HG03565 (cell line): ENCODE measurements around the gene COL24A1.

Experiments
- ATAC-seq: cut with Tn5 transposase; IDR thresholded peaks from one replicate; pipeline ENCODE4 v1.9.1; 2021; ENCODE audit warnings: mild to moderate bottlenecking, moderate library complexity; ENCODE audit not compliant: unreplicated experiment

COL24A1 gene

DNA sequence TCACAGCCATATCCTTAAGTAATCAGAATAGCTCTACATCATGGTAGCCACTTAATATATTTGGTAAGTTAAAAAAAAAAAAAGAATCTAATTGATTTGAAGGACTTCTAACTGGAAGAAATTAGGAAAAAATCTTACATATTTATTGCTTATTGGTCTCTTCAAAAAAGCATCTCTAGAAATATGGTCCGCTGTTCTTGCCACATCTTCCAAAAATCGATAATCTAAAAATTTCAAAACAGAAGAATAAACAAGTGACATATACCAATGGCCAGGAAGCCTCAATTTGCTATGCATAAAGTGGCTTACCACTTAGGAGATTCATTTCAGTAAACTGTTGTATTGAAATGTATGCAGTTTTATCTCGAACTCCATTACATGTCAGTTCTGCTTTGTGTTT lies 450.6 kb downstream of the COL24A1 start:
- no peak for ATAC-seq

DNA sequence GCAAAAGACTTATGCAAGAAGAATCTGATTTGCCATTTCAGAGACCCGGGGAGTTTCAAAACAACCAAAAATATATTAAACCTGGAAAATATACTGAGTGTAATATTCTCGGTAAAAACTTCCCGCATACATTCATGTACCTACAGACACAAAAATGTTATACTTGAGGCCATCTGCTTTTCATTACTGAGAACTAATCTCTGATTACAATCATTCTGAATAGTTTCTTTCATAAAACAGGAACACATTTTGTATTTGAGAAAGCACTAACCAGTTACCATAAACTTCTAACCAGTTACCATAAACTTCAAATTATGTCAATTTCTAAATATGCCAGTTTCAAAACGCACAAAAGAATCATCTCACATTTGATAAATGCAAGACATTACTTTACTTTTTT lies 456.1 kb downstream of the COL24A1 start:
- no peak for ATAC-seq

DNA sequence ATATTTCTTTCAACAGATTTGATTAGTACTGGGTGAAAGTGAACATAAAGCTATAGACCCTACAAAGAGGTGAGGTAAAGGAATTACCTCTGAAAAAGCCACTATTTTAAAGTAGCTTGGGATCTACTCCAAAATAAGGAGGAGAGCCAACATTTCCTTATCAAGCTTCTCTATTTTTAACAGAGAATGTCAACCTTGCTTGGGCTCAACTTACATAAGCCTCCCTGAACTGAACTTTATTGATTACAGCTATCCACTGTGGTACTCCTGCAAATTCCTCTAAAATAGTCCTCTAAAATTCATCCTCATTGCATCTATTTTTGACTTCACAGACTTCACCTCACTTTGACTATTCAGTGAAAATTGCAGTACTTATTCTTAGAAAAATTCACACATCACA lies 458.7 kb downstream of the COL24A1 start:
- ATAC-seq: no peak

DNA sequence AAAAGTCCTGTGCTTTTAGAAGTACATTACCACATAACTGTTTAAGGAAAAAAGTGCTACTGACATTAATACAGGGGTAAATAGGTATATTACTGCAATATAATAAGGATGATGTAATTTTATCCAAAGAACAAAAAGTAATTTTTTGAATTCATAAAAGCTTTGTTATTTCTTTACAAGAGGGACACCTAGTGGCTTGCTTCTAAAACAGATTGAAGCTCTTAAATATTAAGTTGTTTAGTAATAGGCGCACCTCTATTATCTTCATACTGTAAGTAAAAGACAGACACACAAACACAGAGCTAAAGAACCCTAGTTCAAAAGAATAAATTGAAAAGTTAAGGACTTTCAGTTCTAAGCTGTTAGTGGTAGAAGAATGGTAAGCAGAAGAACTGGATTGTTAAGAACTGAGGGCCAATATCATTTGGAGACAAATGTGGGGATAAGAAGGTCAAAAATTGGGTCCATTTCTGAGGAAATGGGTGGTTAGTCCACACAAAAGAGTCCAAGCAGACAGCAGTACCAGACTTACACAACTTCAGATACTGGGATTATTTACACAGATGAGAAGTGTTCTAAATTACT lies 463.8 kb downstream of the COL24A1 start:
- no peak for ATAC-seq

DNA sequence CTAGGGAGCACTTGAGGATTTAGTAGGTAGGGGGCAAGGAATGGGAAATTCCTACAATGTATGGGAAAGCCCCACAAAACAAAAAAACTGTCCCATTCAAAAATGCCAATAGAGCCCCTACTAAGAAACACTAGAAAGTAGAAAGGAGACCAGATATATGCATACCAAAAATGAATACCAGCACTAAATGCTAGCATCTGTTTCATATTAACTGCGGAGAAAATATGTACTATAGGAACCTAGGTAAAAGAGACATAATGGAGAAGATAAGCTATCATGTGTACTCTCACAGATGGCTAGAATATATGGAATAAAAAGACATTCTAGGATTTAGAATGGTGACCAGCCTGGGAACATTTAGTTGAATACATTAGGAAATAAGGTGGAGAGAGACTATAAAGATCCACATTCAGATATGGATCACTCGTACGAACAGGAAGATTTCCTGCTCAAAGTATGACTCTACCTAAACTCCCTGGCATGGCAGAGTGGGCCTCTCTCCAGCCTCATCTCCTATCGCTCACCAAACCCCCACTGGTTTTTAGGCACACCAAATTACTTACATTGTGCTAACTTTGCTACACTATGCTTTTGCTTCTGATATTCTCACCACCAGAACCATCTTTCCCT lies 466.7 kb downstream of the COL24A1 start:
- no peak for ATAC-seq

DNA sequence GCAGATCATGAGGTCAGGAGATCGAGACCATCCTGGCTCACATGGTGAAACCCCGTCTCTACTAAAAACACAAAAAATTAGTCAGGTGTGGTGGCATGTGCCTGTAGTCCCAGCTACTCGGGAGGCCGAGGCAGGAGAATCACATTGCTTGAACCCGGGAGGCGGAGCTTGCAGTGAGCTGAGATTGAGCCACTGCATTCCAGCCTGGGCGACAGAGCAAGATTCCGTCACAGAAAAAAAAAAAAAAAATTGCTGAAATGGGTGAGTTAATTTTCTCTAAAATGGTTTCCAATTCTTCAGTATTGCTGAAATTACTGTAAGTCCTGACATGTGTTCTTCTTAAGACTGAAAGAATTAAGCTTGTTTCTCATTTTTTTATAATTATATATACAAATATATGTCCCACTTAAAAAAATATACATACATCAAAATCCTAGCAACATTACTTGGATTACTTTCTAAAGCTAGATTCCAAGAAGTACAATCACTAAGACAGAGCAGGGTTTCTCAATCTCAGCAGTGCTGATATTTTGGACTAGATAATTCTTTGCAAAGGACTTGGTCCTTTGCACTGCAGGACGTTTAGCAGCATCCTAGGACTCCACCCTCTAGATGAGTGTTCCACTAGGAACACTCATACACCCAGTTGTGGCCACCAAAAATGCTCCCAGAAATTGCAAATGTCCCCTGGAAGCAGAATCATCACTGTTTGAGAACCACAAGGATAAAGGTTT lies 473.1 kb downstream of the COL24A1 start:
- ATAC-seq: no peak

DNA sequence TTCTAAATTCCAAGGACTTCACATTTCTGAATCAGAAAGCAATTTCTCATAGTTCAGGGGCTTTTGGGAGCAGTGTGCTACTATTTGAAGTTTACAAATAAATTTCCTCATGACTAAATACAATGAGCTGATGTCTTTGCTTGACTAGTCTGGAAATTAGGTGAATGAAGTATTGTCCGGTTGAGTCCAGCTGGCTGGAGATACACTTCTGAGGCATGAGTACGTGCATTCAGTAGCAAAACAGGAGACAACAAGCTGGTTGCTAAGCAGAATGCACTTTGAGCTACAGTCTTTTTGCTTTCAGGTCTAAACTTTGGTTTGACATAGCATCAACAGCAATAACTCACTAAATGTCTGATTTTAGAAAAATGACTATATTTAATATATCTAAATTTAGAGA lies 475.5 kb downstream of the COL24A1 start:
- no peak for ATAC-seq
